Calu3 (cell line): ENCODE data around the gene TLK2. TPM values are rescaled to one million over a fixed set of nuclear protein-coding genes. Genes with fewer than 3 reads are reported as not detected.
"Not testable (repeated sequence)": the region's sequence is repeated elsewhere in the genome, so short reads cannot be mapped to it uniquely, and the experiment has no call there.

Experiments
- BruUV-seq: library from RNA; stranded (reverse); fragments of 400-500 nt; replicated peaks from 2 replicates; lab custom pipeline; 2021; lab: Mats Ljungman, UMichigan
- CTCF ChIA-PET: fragments of 300-600 bp; sonication (Branson Sonifier 250); formaldehyde crosslinking; loops from one replicate; lab custom pipeline; 2022; ENCODE audit warnings: antibody characterized with exemption; lab: Charles Lee
- DNase-seq: peaks from one replicate; pipeline ENCODE4 v3.0.0; 2022
- H3K27ac Mint-ChIP-seq: one replicate; pipeline ENCODE4 v1.8.0; 2022; ENCODE audit warnings: mixed read lengths; ENCODE audit not compliant: unreplicated experiment
- H3K27me3 Mint-ChIP-seq: one replicate; pipeline ENCODE4 v1.8.0; 2022; ENCODE audit warnings: mixed read lengths; ENCODE audit not compliant: unreplicated experiment
- H3K36me3 Mint-ChIP-seq: one replicate; pipeline ENCODE4 v1.8.0; 2022; ENCODE audit warnings: mild to moderate bottlenecking, moderate library complexity, mixed read lengths; ENCODE audit not compliant: insufficient read depth, unreplicated experiment
- H3K4me1 Mint-ChIP-seq: one replicate; pipeline ENCODE4 v1.8.0; 2022; ENCODE audit warnings: mild to moderate bottlenecking, low read depth, mixed read lengths; ENCODE audit not compliant: unreplicated experiment
- H3K4me3 Mint-ChIP-seq: one replicate; pipeline ENCODE4 v1.8.0; 2022; ENCODE audit warnings: mild to moderate bottlenecking, low read depth, moderate library complexity, mixed read lengths; ENCODE audit not compliant: unreplicated experiment
- H3K9me3 Mint-ChIP-seq: one replicate; pipeline ENCODE4 v1.8.0; 2022; ENCODE audit warnings: low read depth, mixed read lengths; ENCODE audit not compliant: unreplicated experiment
- intact Hi-C: fragments of 100-400 bp; cut with micrococcal nuclease; formaldehyde crosslinking; loops from one replicate; pipeline ENCODE4 v1.10.0; 2022; ENCODE audit not compliant: unreplicated experiment
- total RNA-seq: library from RNA; stranded (reverse); gene quantifications from 2 replicates; pipeline ENCODE4 v1.2.3, GENCODE V29; 2022
- TF ChIP-seq, protein P1 (sequence below): fragments of 200-600 bp; IDR thresholded peaks from one replicate; pipeline ENCODE4 v1.8.0; 2022; ENCODE audit warnings: antibody characterized with exemption; ENCODE audit not compliant: unreplicated experiment

The TLK2 gene
- total RNA-seq, 1 experiment from 2014 or later, result 26.3 TPM

DNA sequence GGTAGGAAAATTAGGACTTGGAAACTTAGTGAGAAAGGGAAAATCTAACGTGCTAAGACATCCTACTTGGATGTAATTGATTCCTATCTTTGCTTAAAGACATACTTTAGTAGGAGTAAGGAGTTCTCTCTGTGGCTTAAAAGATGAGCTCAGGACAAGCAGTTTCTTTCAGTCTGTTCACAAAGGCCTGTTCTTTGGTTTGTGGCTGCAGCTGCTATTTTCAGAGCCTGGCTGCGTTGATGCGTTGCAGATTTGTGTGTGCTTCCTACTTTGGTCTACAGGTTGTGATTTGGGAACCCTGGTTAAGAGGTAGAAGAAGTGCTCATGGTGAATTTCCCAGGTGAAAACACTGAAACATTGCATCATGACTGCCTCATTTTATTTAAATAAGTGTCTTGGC lies 24.5 kb upstream of the TLK2 start:
- CTCF ChIA-PET, result interaction anchor here (1.2 kb wide), 1 partner anchor 16 kb away, joined by 4 read pairs; no protein-coding TSS in a partner anchor
- intact Hi-C loops, BruUV-seq, H3K27ac Mint-ChIP-seq, H3K4me1 Mint-ChIP-seq, DNase-seq, H3K27me3 Mint-ChIP-seq, H3K4me3 Mint-ChIP-seq, H3K9me3 Mint-ChIP-seq, H3K36me3 Mint-ChIP-seq: not testable (repeated sequence)

DNA sequence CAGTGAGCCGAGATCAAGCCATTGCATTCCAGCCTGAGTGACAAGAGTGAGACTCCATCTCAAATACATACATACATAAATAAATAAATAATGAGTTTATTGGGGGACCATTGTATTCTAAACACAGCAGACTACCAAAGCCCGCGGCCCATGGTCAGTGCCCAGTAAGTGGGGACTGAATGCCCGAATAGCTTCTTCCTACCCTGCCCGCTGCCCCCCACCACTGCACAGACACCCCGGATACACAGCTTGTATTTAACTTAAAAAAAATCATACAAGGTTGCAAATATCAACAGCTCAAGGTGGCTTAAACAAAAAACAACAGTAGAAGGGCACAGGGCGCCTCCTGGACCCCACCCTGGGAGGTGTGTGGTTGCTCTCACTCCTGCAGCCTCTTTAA lies 22.6 kb upstream of the TLK2 start:
- no peak overlapping the region for H3K27ac Mint-ChIP-seq
- H3K36me3 Mint-ChIP-seq, result no peaks in the 10 kb centered on the region
- no TSS peak for BruUV-seq
- CTCF ChIA-PET, result no interaction called here
- H3K27me3 Mint-ChIP-seq, result no peaks in the 10 kb centered on the region
- DNase-seq, result no peak
- no peaks in the 10 kb centered on the region for H3K9me3 Mint-ChIP-seq
- intact Hi-C loops, result no loop called here
- H3K4me1 Mint-ChIP-seq, result no peaks in the 10 kb centered on the region
- no peak overlapping the region for H3K4me3 Mint-ChIP-seq
- TF ChIP-seq, protein P1, sequence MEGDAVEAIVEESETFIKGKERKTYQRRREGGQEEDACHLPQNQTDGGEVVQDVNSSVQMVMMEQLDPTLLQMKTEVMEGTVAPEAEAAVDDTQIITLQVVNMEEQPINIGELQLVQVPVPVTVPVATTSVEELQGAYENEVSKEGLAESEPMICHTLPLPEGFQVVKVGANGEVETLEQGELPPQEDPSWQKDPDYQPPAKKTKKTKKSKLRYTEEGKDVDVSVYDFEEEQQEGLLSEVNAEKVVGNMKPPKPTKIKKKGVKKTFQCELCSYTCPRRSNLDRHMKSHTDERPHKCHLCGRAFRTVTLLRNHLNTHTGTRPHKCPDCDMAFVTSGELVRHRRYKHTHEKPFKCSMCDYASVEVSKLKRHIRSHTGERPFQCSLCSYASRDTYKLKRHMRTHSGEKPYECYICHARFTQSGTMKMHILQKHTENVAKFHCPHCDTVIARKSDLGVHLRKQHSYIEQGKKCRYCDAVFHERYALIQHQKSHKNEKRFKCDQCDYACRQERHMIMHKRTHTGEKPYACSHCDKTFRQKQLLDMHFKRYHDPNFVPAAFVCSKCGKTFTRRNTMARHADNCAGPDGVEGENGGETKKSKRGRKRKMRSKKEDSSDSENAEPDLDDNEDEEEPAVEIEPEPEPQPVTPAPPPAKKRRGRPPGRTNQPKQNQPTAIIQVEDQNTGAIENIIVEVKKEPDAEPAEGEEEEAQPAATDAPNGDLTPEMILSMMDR, result no peak

DNA sequence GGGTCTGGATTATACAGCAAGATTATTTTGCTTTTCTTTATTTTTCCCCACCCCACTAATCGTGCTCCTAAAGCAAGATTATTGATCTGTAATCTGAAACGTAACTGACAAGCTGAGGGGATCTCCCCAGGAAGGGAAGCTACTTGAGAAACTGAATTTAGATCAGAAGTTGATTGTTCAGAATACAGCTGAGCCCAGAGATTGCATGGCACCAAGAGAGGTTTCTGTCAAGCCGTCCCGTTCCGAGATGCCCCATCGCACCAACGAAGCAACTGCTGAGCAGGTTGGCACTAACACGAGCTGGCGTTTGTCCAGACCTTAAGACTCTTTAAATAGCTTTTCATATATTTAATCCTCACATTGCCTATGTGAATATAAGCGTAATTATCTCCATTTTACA lies 20.1 kb upstream of the TLK2 start:
- DNase-seq, H3K27ac Mint-ChIP-seq, H3K9me3 Mint-ChIP-seq, H3K4me1 Mint-ChIP-seq, H3K36me3 Mint-ChIP-seq, CTCF ChIA-PET, H3K27me3 Mint-ChIP-seq, intact Hi-C loops, BruUV-seq, H3K4me3 Mint-ChIP-seq: not testable (repeated sequence)

DNA sequence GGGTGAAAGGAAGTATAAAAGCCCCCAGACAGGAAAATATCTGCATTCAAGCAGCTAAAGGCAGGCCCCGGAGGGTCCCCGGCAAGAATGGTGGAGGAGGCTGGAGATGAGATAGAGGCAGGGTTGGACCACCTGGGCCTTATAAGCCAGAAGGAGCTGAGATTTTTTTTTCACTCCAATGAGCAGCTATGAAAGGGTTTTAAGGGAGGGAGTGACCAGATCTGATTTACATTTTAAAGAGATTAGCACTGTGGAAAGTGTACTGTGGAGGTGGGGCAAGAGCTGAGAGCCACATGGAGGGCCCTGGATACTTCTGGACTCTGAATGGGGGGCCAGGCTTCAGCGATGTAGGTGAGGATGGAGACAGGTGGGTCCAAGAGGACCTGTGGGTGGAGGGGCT lies 14.2 kb upstream of the TLK2 start:
- BruUV-seq, H3K4me1 Mint-ChIP-seq, H3K36me3 Mint-ChIP-seq, intact Hi-C loops, H3K27ac Mint-ChIP-seq, H3K9me3 Mint-ChIP-seq, CTCF ChIA-PET, DNase-seq, H3K4me3 Mint-ChIP-seq: not testable (repeated sequence)
- H3K27me3 Mint-ChIP-seq, result peaks cover 10% of the 10 kb centered on the region

DNA sequence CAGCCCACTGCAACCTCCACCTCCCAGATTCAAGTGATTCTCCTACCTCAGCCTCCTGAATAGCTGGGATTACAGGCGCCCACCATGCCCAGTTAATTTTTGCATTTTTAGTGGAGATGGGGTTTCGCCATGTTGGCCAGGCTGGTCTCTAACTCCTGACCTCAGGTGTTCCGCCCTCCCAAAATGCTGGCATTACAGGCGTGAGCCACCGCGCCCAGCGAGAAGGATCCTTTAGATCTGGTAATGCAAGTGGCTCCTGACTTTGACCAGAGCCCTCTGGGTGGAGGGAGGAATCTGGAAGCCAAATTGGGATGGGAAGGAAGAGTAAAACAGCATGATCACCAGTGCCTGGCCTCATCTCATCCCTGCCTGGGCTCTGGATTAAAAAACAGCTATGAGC lies 13.4 kb upstream of the TLK2 start:
- intact Hi-C loops, H3K27ac Mint-ChIP-seq, H3K4me1 Mint-ChIP-seq, BruUV-seq, DNase-seq, H3K4me3 Mint-ChIP-seq, H3K36me3 Mint-ChIP-seq, CTCF ChIA-PET, H3K9me3 Mint-ChIP-seq: not testable (repeated sequence)
- peaks cover 10% of the 10 kb centered on the region for H3K27me3 Mint-ChIP-seq

DNA sequence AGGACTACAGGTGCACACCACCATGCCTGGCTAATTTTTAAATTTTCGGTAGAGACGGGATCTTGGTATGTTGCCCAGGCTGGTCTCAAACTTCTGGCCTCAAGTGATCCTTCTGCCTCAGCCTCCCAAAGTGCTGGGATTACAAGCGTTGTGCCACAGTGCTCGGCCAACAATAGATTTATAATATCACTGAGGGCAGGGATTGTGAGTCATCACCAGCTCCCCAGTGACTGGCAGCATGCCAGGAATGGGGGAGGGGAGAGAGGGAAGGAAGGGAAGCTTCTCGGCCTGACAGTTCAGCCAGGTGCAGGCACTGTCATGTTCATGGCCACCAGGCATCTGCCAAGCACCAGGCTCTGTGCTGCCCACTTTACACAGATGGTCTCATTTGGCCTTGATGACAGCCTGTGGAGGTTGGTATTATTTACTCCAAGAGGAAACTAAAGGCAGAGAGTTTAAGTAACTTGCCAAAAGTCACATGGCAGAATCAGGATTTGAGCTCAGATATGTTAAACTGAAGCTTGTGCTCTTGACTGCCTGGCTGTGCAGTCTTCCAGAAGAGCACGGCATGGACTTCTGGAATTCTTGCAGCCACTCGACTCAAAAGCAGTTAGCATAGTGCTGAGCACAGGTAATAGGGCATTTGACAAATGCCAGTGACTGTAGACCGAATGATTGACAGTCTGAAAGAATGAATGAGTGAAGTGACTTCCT lies 7.8 kb upstream of the TLK2 start:
- H3K27ac Mint-ChIP-seq, result peak overlapping the region; percentile 69
- intact Hi-C loops, H3K4me1 Mint-ChIP-seq, H3K4me3 Mint-ChIP-seq, BruUV-seq, H3K9me3 Mint-ChIP-seq, H3K27me3 Mint-ChIP-seq, H3K36me3 Mint-ChIP-seq: not testable (repeated sequence)
- CTCF ChIA-PET, result interaction anchor here (0.7 kb wide), 1 partner anchor 17 kb away, joined by 4 read pairs; no protein-coding TSS in a partner anchor
- peak; percentile 84 for DNase-seq

DNA sequence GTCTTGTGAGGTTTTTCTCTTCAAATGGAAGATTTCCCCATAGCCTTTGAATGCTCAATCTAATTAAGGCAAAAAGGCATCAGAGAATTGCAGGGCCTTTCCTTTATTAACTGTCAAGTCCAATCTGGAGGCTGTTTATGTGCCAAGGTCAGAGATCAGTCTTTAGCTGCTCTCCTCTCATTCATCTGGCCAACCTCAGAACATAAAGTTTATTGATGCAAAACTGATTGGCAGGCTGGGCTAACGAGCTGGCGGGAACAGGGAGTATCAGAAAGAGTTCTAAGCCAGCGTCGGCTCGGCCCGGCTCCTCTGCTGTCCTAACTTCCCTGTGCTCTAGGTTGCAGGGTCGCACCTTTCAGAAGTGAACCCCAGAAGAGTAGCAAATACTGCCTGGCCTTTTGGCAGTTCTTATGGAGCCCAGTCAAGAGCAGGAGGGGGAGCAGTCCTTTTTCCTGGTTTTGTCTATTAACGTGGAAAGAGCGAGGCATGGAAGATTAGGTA lies 7.2 kb upstream of the TLK2 start:
- H3K4me3 Mint-ChIP-seq, H3K27ac Mint-ChIP-seq, H3K4me1 Mint-ChIP-seq, H3K9me3 Mint-ChIP-seq, BruUV-seq, H3K36me3 Mint-ChIP-seq, DNase-seq, CTCF ChIA-PET, intact Hi-C loops, H3K27me3 Mint-ChIP-seq: not testable (repeated sequence)

DNA sequence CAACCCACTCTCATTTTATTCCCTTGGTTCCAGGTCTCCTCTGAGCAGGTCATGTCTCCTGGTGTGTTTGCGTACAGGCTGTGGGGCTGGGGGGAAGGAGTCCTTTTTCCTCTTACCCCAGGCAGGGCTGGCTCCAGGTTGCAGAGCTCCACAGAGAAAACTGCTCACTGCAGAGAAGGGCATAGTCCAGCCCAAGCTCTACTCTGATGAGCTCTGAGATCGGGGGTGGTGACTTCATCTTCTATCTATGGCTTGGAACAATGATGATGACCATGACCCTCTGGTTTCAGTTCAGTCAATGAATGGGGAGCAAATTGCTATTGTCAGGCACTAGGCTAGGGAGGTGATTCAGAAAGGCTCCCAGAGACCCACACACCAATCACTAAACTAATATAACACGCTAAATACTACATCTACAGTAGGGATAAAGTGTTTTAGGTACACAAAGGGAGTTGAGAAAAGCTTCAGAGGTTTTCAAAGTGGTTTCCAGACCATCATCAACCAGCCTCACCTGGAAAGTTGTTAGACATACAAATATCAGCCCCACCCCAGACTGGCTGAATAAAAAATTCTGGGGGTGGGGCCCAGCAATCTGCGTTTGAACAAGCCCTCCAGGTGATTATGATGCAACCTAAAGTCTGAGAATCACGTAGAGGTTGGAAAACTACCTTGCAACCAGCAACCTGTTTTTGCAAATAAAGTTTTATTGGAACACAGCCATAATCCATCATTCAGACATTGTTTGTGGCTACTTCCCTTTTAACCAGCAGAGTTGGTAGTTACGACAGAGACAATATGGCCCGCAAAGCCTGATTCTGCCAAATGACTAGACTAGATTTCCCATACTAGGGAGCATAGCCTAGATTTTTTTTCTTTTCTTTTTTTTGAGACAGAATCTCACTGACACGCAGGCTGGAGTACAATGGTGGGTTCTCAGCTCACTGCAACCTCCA lies 5.3 kb upstream of the TLK2 start:
- DNase-seq, CTCF ChIA-PET, BruUV-seq, H3K27me3 Mint-ChIP-seq, intact Hi-C loops, H3K4me1 Mint-ChIP-seq, H3K36me3 Mint-ChIP-seq, H3K27ac Mint-ChIP-seq, H3K4me3 Mint-ChIP-seq, H3K9me3 Mint-ChIP-seq: not testable (repeated sequence)

DNA sequence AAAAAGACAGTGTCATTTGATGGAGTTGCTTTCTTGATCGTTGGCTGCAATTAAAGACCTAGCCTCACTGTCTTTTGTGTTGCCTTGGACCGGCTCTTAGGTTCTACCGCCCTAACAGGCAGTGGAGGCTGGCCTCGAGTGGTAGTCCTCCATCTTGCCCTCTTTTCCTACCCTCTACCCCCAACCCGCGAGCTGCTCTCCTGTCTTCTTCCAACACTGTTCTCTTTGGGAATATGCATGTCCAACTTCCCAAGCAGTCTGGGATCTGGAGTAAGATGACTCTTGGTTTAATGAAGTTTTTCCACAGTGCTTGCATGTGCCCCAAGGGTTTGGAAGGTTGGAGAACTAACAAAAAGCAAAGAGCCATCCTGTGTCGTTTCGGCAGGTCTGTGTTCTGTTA lies 1.5 kb upstream of the TLK2 start:
- DNase-seq, H3K36me3 Mint-ChIP-seq, H3K4me1 Mint-ChIP-seq, CTCF ChIA-PET, H3K27me3 Mint-ChIP-seq, H3K9me3 Mint-ChIP-seq, intact Hi-C loops: not testable (repeated sequence)
- H3K27ac Mint-ChIP-seq, result peak overlapping the region; percentile 11
- H3K4me3 Mint-ChIP-seq, result peak overlapping the region; percentile 38
- BruUV-seq, result TSS peak; percentile 57
